22Rv1 (cell line): Measurements from ENCODE around the gene NFYA.
"Not testable (repeated sequence)": the region's sequence is repeated elsewhere in the genome, so short reads cannot be mapped to it uniquely, and the experiment has no call there.

ENCODE experiments used
- H3K27ac ChIP-seq: fragments of 450-650 bp; 2 replicates; pipeline ENCODE4 v1.5.1; 2017
- CTCF ChIP-seq: fragments of 450-650 bp; IDR thresholded peaks from 2 replicates; pipeline ENCODE4 v1.5.1; 2017; ENCODE audit warnings: mild to moderate bottlenecking
- ZFX ChIP-seq: fragments of 450-650 bp; IDR thresholded peaks from 2 replicates; pipeline ENCODE4 v1.6.1; 2017; ENCODE audit warnings: antibody characterized with exemption, borderline replicate concordance

Gene NFYA

GRCh38 chr6:41097467-41098090, 24.8 kb downstream of the NFYA start:
- TF ChIP-seq CTCF (no peak), ZFX (no peak)
- no peak overlapping the region for H3K27ac ChIP-seq

- TF ChIP-seq CTCF (no peak), ZFX (no peak)
- no peak overlapping the region for H3K27ac ChIP-seq
Observed at GRCh38 chr6:41098366-41098765, 25.6 kb downstream of the NFYA start.

GRCh38 chr6:41100871-41101287, 28.1 kb downstream of the NFYA start:
- H3K27ac ChIP-seq = no peak overlapping the region
- TF ChIP-seq CTCF (no peak), ZFX (no peak)

DNA sequence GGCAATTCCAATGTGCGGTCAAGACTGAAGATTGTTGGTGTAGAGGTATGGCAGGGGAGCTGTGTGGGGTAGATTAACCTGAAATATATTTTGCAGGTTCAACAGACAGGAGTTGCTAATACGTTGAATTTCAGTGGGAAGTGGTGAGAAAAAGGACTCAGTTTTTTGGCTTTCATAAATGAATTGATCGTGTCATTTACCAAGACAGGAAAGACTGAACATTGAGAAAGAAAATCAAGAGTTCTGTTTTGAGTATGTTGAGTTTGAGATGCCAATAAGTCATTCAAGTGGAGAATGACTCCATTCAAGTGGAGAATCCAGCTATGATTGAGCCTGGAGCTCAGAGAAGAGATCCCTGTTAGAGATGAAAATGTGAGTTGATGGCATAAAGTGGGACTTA, 31.1 kb downstream of the NFYA start:
- TF ChIP-seq ZFX = no peak
- TF ChIP-seq CTCF = no peak
- H3K27ac ChIP-seq = no peak overlapping the region

DNA sequence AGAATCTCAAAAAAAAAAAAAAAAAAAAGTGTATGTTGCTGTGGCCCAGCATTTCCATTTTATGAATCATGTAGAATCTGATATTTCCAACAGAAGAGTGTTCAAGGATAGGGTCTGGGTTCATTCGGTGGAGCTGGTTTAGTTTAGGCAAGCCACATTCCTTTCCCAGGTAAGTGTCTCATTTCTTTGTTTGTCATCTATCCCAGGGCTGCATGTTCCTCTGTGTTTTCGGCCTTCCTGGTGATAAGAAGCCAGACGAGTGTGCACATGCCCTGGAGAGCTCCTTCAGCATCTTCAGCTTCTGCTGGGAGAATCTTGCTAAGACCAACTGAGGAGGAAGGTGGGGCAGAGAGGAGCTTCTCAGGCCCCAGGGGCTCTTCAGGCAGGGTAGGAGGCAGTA, 38.2 kb downstream of the NFYA start:
- TF ChIP-seq ZFX (no peak), CTCF (no peak)
- no peak overlapping the region for H3K27ac ChIP-seq

DNA sequence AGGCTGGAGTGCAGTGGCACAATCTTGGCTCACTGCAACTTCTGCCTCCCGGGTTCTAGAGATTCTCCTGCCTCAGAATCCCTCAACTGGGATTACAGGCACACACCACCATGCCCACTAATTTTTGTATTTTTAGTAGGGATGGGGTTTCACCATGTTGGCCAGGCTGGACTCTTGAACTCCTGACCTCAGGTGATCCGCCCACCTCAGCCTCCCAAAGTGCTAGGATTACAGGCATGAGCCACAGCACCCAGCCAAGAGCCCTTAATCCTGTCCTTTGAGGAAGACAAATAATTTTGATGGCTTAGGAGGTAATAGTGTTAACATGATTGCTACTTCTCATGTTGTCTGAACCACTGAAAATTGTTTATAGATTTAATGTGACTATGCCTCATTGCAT, 42.3 kb downstream of the NFYA start:
- not testable (repeated sequence) for H3K27ac ChIP-seq

DNA sequence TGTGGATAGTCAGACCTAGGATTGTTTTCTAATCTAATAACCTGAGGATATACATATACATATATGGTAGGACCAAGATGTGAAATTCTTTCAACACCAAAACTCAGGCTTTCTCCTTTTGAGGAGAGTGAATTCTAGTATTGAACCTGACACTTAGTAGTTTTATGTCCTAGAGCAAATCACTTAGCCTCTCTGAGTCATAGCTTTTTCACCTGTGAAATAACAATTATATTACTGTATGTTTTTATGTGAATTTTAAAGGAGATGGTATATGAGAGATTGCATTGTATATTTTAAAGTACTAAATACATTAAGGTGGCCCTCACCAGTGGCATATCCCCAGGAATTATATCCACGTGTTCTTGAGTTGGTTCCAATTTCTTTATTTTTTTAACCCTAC, 46.7 kb downstream of the NFYA start:
- no peak overlapping the region for H3K27ac ChIP-seq
- TF ChIP-seq ZFX (no peak), CTCF (no peak)

- TF ChIP-seq CTCF (no peak), ZFX (no peak)
- H3K27ac ChIP-seq = no peak overlapping the region
Observed at GRCh38 chr6:41120058-41120457, 47.3 kb downstream of the NFYA start.
